NCI-H1105 treated with DMSO at 0.1 percent for 48 hours (cell line): Measurements from ENCODE around the gene ALX4.

Source experiments
- DNase-seq: peaks from one replicate; lab custom pipeline; 2025; lab: John Stamatoyannopoulos, UW

Gene ALX4

DNA sequence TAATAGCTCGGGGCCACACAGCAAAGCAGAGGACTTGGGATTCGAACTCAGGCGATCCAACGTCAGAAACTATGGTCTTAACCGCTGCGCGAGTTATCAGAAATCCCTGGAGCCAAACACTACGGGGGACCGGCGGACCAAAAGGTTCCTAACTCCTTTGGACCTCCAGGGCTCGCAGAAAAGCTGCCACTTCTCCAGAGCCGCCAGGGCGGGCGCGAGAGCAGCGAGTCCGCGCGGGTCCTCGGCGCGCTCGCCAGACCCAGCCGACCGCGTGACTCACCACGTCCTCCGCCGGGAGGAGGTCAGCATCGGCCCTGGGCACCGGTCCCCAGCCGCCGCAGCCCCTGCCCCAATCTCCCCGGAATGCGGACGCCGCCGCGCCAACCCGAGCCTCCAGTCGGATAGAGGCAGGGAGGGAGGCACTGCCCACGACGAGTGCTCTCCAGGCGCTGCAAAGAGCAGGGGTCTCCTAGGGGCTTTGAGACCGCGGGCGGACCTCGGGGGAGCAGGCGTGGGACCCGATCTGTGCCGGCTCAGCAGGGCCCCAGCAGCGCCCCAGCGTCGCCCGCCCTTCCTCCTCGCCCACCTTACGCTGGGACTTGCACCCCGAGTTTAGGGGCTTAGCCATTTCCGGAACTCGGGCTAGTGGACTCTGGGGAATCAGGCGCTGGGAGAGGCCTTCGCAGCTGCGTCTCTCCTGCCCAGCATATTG is 6.2 kb upstream of the ALX4 start:
- no peak for DNase-seq

GRCh38 chr11:44314733-44315132 is 4.8 kb upstream of the ALX4 start:
- DNase-seq, result no peak

DNA sequence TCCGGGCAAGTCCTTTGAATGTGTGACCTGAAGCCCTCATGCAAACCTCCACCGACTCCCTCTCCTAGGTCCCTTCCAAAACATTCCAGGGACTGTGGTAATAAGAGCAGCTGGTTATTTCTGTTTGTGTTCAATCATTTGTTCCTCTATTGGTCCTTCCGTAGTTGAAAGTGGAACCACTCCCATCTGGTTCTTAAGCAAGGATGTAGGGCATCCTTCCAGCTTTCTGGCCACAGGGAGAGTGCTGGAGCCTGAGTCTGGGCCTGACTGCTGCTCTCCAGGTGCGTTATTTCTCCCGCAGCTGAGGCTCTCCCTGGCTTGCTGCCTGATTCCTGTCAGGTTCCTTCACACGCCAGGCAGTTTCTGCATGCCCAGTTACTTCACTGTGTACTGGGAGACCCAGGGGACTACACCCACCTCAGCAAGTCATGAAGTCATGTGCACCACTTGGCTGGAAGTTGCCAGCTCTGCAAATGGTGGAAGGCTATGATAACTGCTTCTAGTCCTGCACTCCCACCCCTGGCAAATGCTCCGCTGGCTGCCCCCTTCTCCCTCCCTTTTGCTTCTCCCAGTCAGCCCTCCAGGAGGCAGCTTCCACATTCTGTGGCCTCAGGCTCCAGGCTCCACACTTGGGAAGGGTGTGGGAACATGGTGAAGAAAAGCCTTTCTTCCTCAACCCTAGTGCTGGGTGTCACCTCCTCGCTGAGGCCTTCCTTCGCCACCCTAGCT is 4.0 kb upstream of the ALX4 start:
- peak; percentile 35 for DNase-seq

GRCh38 chr11:44312876-44313275 is 2.9 kb upstream of the ALX4 start:
- DNase-seq, result no peak

DNA sequence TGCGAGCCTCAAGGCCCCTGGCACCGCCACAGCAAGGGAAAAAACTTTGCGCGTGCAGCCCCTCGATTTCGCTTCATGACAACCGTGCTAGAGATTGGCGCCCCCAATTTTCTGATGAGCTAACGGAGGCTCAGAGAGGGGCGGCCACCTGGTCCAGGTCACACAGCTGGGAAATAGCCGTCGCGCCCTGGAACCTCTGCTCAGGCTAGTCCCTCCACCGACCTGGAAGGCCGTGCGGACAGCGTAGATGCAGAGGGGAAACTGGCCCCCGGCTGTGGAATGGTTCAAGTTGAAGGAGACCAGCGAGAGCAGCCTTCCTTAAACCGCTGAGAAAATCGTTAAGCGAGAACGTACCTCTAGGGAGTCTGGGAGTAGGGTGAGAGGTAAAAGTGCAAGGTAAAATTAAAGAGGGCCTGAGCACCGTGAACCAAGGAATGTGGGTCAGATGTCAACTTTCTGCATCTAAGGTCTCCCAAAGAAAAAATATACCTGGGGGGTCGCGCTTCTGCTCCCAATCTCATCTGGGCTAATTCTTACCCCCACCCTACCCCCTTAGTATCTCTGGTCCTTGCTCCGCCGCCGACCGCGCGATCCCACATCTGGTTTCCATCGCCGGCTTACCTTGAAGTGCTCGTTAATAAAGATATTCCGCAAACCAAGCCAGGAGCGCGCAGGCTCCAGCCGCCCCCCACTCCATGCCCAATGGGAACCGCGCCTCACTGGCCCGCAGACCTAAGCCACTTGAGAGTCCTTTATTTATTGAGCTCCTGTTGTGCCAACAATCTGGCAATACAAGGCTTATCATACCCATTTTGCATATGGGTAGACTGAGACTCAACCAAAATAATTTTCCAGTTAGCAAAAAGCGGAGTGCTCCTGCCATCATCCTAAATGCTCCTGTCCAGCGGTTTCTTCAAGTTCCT is 1.7 kb upstream of the ALX4 start:
- DNase-seq, result no peak

- DNase-seq, result no peak
Measured at GRCh38 chr11:44310463-44311272, 729 bp upstream of the ALX4 start.

GRCh38 chr11:44310206-44310462 is 195 bp upstream of the ALX4 start:
- DNase-seq, result no peak

DNA sequence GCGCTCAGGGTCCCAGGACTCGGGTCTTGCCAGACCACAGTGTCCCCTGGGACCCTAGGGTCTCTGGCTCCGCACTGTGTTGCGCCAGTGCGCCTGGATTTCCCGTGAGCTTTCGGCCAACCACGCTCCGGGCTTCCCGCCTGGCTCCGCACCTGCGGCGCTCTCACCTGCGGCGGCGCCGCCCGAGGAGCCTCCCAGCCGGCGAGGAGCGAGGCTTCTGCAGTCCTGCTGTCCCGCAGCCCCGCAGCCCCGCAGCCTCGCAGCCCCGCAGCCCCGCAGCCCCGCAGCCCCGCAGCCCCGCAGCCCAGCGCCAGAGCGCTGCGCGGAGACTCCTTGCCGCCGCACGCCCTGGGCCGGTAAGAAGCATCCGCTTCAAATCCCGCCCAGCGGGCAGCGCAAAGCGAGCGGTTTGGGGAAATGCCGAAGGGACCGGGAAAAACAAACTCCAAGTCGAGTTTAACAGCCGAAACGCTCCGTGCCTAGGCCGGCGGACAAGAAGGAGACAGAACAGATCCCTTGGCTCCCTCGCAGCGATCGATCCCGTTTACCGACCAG is 939 bp downstream of the ALX4 start:
- DNase-seq, result no peak

- no peak for DNase-seq
Measured at GRCh38 chr11:44308256-44308922, 1.6 kb downstream of the ALX4 start.

GRCh38 chr11:44307340-44308099 is 2.4 kb downstream of the ALX4 start:
- no peak for DNase-seq

DNA sequence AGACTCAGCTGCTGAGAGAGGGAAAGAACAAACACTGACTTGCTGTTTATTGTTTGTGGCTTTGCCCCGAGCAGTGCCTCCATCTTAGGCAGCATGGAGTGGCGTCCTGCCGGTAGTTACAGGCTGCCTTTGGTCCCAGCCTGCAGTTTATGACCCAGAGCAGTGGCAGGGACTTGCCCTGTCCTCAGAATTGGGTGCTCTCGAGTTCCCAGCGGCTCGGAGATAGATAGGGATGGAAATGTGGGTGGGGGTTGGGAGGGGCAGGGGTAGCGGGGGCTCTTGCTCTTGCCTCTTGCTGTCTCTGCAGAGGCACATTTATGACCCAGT is 3.1 kb downstream of the ALX4 start:
- no peak for DNase-seq

DNA sequence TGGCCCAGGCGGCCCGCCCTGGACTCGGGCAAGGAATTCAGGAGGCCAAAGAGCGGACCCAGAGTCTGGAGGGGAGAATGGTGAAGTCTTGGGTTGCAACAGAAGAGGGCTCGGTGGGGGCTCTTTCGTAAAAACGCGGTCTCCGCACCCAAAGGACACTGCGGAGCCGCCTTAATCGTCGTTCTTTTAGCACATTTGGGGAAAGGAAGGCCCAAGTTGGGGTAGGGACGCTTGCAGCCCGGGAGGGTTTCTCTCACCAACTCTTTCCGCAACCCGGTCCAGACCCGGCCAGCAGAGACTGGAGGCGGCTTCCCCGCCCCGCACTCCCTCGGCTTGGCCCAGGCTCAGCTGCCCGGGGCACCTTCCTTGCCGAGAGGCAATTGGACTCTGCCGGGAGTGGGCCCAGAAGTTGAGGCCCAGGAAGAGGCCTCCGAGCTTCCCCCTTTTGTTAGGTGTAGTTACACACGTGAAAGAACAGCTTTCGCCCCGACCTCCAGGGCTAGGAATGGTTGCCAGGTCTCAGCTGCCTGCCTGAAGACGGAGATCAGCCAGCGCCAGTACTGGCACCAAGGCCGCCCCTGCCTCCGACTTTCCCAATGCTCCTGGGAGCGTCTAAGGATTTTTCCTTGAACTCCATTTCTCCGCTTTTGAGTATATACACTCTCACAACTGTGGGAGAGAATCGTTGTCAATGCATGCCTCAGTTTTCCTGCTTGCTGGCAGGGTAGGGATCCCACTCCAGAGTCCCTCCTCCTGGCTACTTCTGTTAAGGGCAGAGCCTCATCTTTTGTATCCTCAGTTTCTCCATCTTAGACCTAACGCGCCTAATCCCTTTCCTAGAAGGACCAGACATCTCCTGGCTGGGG is 3.7 kb downstream of the ALX4 start:
- no peak for DNase-seq

GRCh38 chr11:44305470-44306051 is 4.4 kb downstream of the ALX4 start:
- DNase-seq, result no peak

DNA sequence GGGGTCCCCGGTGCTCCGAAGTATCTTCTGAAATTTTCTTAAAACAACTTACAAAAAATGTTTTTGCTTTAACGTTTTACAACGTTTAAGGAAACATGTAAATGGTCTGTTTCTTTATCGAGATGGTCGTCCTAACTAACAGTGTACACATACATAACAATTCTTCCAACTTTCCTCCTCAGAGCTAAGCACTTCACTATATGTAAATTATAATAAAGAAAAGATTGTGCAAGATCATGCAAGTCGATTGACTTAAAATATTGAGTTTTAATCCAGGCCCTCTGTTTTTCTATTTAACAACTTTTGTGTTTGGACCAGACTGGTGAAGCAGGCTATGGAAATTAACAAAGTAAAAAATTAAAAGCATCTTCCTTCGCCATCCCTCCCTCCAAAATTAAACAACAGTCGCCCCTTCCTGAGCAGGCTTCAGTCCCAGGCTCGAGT is 4.9 kb downstream of the ALX4 start:
- no peak for DNase-seq

DNA sequence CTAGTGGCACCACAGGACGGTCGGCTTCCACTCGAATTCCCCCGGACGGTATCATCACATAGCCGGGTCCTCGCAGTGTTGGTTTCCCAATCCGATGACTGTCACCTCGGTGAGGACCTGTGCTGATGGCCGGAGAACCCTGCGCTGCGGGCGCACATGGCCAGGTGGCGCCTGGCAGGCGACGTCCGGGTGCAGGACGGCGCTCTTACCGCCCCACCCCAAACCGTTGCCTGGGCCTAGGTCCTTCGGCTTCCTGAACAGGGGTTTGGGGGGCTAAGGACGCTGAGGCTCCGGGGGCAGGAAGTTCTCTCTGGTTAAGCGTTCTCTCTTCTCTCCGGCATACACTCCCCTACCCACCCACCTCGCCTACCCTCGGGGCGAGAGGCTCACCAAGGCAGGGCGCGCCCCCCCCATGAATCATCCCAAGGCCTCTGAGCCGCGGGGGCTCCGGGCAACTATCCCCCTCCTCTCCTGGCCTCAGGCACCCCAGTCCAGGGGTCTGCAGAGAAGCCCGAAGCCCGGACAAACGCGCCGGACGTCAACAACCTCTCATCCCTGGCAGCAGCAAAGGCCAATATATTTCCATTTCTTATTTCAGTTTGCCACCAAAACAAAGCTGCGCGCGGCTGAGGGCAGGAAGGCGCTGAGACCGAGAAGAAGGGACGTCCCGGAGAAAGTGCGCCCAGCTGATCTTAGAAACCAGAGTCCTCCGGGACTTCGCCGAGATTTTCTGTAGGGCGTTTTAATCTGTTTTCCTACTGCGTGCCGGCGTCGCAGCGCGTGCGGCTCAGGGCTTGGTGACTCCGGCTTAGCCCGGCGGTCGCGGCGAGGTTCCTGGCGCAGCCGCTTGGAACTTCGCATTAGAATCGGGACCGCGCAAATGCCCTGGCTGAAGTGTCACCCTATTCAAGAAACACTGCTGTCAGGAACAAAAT is 5.6 kb downstream of the ALX4 start:
- DNase-seq, result no peak

- DNase-seq, result no peak
Measured at GRCh38 chr11:44303401-44303938, 6.5 kb downstream of the ALX4 start.

DNA sequence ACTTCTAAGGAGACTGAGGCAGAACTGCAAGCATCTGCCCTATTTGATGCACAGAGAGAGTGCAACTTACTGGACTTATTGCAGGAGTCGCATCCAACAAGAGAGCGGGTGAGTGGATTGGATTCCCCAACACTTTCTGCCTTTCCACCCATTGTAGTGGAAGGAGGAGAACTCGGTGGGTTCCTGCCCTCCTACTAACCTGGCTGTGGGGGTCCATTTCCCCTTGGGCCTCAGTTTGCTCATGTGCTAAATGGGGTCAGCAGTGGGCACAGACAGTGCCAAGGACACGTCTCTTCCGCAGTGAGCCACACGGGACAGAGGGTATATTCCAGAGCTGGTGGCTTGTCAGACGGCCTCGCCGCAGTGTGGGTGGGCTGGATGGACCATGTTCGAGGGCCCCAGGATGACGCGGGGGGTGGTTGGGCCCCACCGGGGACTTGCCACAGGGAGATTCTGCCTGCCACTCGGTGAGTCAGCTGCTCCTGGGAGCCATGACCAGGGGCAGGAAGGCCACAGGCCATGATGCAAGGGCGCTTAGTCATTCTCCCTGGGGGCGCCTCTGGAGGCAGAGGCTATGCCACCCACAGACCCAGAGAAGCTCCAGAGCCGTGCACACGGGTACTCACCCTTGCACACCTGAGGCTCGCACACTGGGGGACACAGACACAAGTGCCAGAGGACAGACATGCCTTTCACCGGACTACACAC is 8.2 kb downstream of the ALX4 start:
- no peak for DNase-seq
